TTC549 (cell line): ENCODE data around the gene AKT1S1.

Experiments
- FAIRE-seq: peaks from 2 replicates; lab custom pipeline; 2012; peaks lifted over from hg19 to GRCh38; lab: Jason Lieb, UNC

AKT1S1 gene

GRCh38 chr19:49853852-49854377, 23.2 kb downstream of the AKT1S1 start:
- no peak for FAIRE-seq

- no peak for FAIRE-seq
These were observed 24.5 kb downstream of the AKT1S1 start for GRCh38 chr19:49852631-49853126.

GRCh38 chr19:49851456-49852259, 25.5 kb downstream of the AKT1S1 start:
- FAIRE-seq = no peak

- no peak for FAIRE-seq
These were observed 26.4 kb downstream of the AKT1S1 start, which contains the start of gene PTOV1 for GRCh38 chr19:49850487-49851342. TSS of gene PTOV1 (plus strand) at chr19:49851159.

DNA sequence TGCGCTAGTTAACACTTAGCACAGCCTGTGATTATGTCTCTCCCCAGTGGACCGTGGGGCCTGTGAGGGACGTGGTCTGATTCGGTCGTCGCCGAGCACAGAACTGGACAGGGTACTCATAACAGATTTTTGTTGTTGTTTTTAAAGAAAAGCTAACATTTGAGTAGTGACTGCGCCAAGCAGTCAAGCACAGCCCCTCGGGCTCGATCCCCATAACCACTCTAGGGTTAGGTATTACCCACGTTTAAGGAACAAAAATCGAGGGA, 27.0 kb downstream of the AKT1S1 start:
- no peak for FAIRE-seq

DNA sequence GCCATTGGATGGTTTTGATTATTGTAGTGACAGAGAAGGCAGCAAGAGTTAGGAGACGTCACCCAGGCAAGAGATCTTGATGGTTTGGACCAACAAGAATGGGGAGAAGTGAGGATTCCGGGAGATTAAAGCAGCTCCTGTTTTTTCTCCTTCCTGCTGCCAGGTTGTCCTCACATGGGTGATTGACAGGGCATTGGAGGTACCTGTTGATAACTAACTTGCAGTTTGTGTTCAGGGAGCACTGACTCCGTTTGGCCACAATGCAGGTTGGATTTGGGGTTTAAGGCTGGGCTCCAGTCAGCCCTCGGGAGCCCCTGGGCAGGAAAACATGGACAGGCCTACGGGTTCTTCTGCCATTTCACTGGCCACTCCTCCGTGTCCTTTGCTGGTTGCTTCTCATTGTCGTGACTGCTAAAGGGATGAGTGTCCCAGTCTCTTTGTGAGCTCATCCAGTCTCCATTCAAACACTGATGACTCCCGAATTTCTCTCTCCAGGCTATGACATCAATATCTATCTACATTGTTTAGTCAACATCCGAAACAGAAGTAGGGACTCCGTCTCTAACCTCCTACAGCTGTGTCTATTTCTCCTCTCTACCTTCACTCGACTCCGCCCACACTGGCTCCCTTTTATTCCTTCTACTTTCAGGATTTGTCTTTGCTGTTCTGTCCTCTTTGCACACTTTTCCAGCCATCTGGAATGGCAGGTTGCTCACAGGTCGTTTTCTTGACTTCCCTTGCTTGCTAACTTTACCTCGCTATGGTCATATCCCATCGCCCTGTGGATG, 27.5 kb downstream of the AKT1S1 start:
- no peak for FAIRE-seq

GRCh38 chr19:49848938-49849337, 28.2 kb downstream of the AKT1S1 start:
- FAIRE-seq = no peak

GRCh38 chr19:49847731-49848696, 29.1 kb downstream of the AKT1S1 start:
- FAIRE-seq = no peak

- FAIRE-seq = no peak
These were observed 30.7 kb downstream of the AKT1S1 start for GRCh38 chr19:49846408-49846807.

DNA sequence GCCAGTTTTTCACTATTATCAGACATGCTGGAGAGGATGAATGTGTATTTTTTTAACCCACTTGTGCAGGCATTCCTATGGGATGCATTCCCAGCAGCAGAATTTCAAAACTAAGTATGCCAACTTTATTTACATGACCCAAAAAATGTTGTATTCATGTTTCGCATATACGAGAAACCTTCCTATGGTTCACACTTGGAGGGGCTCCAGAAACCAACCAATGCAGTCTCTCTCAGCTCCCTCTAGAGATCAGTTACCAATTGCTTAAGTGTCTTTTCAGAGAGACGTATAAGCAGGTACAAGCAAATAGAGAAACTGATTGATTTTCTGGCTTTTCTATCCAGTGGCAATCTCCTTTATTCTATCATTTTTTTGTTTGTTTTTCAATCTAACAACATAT, 31.7 kb downstream of the AKT1S1 start:
- no peak for FAIRE-seq

GRCh38 chr19:49844138-49845095, 32.7 kb downstream of the AKT1S1 start:
- no peak for FAIRE-seq

DNA sequence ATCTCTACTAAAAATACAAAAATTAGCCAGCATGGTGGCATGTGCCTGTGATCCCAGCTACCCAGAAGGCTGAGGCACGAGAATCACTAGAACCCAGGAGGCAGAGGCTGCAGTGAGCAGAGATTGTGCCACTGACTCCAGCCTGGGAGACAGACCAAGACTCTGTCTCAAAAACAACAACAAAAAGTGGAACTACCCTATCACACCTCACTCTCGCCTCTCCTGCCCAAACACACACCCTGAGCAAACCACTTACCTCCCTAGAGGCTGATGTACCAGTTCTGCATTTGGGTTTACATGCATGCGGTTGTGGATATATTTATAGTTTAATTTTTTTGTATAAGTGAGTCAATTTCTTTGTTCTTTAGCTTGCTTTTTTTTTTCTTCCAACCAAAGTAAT, 33.9 kb downstream of the AKT1S1 start:
- no peak for FAIRE-seq

DNA sequence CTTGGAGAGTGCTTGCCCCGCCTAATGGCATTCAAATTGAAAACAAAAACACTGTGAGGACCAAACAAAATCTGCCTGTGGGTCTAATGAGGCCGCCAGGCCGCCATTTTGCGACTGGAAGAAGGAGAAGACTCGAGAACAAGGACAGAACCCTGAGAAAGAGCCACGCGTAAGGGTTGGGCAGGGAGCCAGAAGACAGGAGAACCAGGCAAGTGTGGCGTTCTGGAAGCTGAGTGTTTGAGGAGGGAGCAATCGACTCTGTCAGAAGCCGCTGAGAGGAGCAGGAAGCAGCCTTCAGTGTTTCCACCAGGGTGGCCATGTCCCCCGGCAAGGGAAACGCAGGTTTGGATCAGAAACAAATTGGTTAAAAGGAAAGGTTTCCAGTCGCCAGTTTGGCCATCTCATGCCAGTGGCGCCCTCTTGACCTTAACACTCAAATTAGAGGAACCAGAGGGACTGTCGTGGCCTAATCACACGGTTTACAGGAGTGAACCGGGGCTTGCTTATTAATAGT, 36.4 kb downstream of the AKT1S1 start:
- FAIRE-seq = no peak

DNA sequence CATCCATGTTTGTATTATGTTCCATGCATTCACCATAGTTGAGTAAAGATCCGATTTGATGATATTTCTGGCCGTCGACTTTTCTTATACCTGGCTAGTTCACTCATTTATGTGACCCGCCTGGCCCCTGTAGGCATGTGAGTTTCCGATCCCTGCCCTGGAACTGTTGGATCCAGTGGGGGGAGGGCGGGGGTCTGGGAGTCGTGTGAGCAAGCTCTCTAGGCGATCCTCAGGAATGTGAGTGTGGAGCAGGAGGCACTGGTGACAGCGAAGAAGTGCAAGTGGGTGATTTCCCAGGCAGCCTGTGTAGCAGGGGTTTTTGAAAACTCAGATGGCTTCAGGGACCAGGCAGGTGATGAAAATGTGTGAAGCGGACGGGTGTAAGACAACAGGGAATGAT, 36.8 kb downstream of the AKT1S1 start:
- FAIRE-seq = no peak

- FAIRE-seq = no peak
These were observed 37.4 kb downstream of the AKT1S1 start for GRCh38 chr19:49839713-49840112.

GRCh38 chr19:49838885-49839588, 38.1 kb downstream of the AKT1S1 start:
- no peak for FAIRE-seq

DNA sequence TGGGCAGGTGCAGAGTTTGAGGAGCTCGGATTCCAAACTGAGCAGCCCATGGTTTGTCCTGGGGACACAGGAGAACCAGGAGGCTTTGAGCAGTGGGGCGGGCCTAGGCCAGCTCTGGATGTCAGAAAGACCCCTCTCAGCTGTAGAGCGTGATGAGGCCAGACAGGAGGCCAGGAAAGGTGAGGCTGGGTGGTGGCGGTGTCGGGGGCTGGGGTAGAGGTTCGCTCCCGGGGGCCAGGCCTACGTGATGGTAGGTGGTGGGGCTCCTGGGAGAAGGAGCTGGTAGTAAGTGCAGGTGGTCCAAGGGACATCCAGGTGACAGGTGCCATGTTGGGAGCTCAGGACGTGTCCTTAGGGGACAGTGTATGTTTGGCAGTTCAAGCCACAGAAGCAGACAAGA, 39.7 kb downstream of the AKT1S1 start:
- FAIRE-seq = no peak

DNA sequence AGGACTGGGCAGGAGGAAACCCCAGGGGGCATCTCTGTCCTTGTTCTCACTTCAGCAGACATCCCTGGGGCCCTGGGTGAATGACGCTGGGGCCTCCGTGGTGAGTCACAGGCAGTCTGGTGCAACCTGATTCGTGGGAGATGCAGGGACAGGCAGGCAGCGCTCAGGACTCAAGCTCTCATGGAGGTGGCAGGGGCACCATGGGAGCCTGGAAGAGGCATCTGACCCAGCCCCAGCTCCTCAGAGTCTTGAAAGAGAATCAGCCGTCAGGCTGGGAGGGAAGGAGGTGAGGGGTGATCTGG, 40.2 kb downstream of the AKT1S1 start:
- no peak for FAIRE-seq
